RCC 7860 (cell line): ENCODE data around the gene CHAD.
"Not testable (repeated sequence)": the region's sequence is repeated elsewhere in the genome, so short reads cannot be mapped to it uniquely, and the experiment has no call there.

Experiments
- DNase-seq: peaks from one replicate; pipeline ENCODE4 v3.0.0-alpha.2; 2015; ENCODE audit warnings: low spot score
- FAIRE-seq: peaks from 2 replicates; lab custom pipeline; 2012; peaks lifted over from hg19 to GRCh38; lab: Jason Lieb, UNC

CHAD gene

DNA sequence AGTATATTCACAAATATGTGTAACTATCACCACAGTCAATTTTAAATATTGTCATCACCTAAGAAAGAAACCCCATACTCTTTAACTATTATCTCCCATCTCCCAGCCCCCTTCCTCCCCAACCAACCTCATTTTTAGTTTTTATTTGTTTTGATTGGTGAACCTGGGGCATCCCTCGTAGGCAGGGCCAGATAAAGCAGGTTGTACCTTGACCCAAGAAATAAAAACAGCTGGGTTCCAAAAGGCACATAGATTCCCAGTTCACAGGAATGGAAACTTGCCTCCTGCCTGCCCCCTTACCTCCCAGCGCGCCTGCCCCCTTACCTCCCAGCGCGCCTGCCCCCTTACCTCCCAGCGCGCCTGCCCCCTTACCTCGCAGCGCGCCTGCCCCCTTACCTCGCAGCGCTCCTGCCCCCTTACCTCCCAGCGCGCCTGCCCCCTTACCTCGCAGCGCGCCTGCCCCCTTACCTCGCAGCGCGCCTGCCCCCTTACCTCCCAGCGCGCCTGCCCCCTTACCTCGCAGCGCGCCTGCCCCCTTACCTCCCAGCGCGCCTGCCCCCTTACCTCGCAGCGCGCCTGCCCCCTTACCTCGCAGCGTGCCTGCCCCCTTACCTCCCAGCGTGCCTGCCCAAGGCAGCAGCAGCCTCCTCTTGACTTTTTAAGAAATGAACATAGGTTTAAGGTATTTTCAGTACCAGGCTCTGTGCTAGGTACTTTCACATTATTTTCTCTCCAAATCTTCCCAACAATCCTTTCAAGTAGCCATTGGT, 7.3 kb upstream of the CHAD start:
- FAIRE-seq, result not testable (repeated sequence)

GRCh38 chr17:50475362-50475761, 6.7 kb upstream of the CHAD start:
- no peak for FAIRE-seq

More for the DNA sequence above, 7.3 kb upstream of the CHAD start:
- not testable (repeated sequence) for DNase-seq

DNA sequence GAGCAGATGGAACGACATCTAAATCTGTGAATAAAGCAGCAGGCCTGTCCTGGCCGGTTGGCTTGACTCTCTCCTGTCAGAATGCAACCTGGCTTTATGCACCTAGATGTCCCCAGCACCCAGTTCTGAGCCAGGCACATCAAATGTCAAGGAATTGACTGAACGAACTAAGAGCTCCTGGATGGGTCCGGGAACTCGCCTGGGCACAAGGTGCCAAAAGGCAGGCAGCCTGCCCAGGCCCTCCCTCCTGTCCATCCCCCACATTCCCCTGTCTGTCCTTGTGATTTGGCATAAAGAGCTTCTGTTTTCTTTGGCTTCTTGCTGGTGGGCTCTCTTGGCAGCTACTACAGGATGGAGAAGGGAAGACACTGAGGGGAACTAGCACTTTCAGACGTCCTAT, 5.8 kb upstream of the CHAD start:
- FAIRE-seq, result no peak
- DNase-seq, result no peak

More at GRCh38 chr17:50475362-50475761, 6.7 kb upstream of the CHAD start:
- no peak for DNase-seq

GRCh38 chr17:50473901-50474300, 5.2 kb upstream of the CHAD start:
- FAIRE-seq, result no peak
- DNase-seq, result no peak

DNA sequence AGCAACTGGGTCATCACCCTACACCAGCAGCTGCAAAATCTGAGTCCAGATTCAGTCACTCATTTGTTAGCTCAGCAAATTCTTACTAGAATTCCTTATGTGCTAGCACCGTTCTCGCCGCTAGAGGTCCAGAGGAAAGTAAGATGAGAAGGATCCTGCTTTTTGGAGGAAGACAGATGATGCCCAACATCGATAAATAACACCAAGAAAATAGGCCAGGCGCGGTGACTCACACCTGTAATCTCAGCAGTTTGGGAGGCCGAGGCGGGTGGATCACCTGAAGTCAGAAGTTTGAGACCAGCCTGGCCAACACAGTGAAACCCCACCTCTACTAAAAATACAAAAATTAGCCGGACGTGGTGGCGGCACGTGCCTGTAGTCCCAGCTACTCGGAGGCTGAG, 4.1 kb upstream of the CHAD start:
- not testable (repeated sequence) for DNase-seq, FAIRE-seq

GRCh38 chr17:50472286-50472685, 3.6 kb upstream of the CHAD start:
- no peak for FAIRE-seq
- no peak for DNase-seq

DNA sequence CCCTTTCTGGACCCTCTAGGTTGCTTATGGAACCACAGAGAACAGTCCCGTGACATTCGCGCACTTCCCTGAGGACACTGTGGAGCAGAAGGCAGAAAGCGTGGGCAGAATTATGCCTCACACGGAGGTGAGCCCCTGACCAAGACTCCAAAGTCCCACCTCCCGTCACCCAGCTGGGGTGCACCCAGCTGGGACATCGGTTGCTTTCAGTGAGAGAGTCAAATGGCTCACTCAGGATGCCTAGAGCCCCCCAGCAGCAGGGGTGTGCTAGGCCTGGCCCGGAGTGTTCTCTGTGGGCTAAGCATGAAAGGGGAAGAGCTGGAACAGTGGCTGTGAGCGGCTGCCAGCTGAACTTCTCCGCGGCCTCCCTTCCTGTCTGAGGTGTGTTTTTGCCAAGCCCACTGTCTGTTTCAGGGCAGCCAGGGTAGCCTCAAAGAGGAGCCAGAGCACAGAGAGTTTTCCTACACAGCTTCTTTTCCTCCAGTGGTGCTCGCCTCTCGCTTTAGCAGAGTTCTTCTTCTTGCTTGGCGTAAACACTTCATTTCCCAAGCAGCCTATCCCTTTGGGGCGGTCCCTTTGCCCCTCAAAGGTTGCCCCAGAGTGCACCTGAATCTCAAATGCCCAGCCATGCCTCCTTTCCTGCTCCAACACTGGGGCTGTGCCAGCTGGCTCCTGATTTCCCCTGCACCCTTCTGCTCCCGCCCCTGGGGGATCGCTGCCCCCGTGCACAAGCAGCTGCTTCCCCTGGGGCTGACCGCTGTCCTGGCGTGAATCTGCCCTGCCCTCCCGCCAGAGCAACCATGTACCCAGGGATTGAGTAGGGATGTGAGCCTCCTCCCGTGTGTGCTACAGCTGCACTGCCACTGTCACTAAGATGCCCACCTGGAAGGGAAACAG, 2.6 kb upstream of the CHAD start:
- no peak for DNase-seq
- no peak for FAIRE-seq

DNA sequence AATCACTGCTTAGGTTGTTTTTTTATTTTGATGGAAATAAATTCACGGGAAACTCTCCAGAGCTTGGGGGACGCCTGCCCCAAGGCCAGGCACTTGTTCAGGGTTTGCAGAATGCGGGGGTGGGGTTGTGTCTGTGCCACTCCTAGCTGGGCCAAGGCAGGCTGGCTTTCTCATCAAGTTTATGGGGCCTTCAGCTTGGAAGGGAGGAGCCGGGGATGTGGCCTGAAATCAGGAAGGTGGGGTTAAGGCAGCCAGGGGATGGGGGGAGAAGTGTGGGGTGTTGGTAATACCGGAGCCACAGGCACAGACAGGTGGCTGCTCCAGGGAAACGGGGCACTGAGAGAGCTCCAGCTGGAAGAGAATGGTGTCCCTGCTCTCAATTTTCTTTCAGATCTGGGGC, 1.7 kb upstream of the CHAD start:
- FAIRE-seq (no peak), DNase-seq (no peak)

- DNase-seq (no peak), FAIRE-seq (no peak)
Measured at GRCh38 chr17:50469671-50470305, 1.1 kb upstream of the CHAD start.

GRCh38 chr17:50469208-50469605, 527 bp upstream of the CHAD start:
- DNase-seq (no peak), FAIRE-seq (no peak)

GRCh38 chr17:50467855-50468303, 801 bp downstream of the CHAD start:
- DNase-seq (no peak), FAIRE-seq (no peak)

DNA sequence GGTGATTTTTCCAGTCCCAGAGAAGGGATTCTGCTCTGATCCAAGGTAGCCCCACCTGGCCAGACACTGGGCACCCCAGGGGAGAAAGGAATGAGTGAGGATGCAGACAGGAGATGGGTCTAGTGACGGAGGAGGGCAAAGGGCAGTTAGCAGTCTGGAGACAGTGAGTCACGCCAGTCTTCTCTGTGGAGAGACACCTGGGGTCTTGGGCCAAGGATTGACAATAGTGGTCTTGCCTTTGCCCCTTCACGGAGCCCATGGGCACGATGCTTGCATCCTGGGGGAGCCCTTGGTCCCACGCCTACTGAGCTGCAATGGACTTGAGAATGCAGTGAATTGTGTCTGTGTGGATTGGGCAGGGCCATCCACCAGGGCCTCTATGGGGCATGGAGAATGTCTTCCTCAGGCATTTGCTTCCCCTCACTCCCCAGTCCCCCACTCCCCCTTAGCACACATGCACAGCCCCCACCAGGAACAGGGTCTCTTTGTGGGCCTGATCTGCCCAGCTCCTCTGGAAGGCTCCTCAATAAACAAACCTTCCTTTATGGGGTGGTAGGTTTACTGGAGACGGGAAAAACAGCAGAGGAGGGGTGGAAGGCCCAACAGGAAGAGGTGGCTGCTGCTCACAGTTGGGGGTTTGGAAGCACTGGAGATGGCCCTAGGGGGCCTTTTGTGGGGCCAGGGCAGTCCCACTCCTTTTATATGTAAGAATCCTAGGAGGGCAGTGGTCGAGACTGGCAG, 1.4 kb downstream of the CHAD start:
- no peak for DNase-seq
- no peak for FAIRE-seq

DNA sequence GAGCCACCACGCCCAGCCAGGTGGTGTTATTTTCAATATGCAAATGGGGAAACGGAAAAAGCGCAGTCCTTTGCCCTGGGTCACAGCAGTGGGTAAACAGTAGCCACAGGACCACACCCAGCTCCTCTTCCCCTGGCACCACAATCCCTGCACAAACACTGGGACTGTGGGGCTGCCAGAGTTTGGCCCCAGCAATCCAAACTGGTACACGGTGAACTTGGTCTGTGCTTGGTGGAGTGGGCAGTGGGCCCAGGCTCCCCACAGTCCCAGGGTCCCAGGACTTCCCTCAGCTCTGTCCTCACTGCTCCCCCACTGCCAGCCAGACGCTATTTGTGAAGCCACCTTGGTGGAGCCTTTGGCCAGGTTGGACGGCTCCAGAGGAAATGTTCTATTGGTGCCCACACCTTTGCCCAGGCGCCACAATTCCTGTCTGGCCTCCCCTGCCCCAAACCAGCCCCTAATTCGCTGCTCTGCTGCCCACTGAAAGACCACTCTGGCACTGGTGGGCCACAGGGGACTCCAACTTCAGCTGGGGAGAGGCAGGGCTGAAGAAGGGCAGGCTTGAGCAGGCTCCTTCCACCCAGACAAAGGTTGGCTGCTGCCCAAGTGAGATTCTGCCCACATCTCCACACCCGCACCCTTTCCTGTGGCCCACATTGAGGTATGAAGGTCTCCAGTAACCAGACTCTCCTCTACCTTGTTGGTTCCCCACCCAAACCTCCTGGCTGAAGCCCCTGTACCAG, 2.1 kb downstream of the CHAD start:
- FAIRE-seq (no peak), DNase-seq (no peak)

DNA sequence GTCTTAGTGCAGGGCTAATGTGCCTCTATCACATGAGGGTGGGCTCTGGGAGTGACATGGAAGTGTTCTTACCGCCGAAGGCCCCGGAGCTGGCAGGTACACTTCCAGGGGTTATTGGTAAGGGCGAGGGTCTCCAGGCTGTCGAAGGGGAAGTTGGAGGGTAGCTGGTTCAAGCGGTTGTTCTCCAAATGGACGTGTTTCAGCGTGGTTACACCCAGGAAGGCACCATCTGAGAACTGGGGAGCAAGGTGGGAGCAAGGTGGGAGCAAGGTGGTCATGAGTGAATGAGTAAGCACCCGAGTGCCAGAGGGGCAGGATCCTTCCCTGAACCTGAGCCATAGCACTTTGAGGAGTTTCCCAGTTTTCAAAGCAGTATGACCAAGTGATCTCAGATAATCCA, 3.0 kb downstream of the CHAD start:
- FAIRE-seq (no peak), DNase-seq (no peak)

GRCh38 chr17:50465171-50465570, 3.5 kb downstream of the CHAD start:
- no peak for DNase-seq
- no peak for FAIRE-seq

GRCh38 chr17:50464736-50465135, 3.9 kb downstream of the CHAD start:
- FAIRE-seq, result no peak
- DNase-seq, result no peak

DNA sequence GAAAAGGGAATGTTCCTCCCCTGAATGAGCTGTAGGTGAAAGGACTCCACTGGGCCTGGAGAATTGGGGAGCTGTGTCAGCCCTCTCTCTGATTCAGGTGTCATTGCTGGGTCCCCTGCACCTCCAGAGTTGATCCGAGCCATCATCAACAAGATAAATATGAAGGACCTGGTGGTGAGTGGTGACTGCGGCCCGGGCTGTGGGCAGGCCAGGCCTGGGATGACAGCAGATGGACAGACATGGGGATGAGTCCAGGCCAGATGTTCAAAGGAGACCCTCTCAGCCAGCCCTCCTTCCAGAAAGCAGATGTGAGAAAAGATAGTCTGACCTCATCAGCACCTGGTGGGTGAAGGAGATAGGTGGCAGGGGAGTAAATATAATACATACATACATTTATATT, 4.6 kb downstream of the CHAD start:
- FAIRE-seq (no peak), DNase-seq (no peak)

GRCh38 chr17:50462446-50462845, 6.2 kb downstream of the CHAD start:
- FAIRE-seq, result no peak
- no peak for DNase-seq

DNA sequence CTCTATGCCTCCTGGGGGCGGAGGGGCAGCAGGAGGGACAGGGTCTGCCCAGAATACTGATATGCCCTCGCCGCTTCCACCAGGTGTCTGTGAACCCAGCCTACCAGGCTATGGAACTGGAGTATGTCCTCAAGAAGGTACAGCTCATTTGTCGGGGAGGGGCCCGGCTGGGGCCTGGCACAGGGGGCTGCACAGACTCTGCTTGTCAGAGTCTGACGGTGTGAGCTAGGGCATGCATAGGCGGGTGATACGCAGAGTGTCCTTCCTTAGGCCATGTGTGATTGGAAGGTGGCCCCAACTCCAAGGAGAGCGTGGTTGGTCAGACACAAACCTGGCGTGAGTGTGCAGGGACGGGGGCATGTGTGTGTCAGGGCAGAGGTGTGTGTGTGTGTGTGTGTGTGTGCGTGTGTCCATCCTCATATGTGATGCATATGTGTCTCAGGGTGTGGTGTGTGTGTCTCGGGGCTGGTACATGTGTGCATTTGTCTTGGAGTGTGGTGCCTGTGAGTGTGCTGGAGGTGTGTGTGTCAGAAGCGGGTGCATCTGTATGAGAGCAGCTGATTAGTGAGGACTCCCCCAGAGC, 7.0 kb downstream of the CHAD start:
- no peak for FAIRE-seq
- no peak for DNase-seq
